ENCODE measurements around the gene GTPBP3. TPM values are rescaled to one million over a fixed set of nuclear protein-coding genes. Genes with fewer than 3 reads are reported as not detected.

GTPBP3 gene
- total and polyA plus RNA-seq, 2 experiments from 2014 or later = 25.4 to 67.8 TPM

DNA sequence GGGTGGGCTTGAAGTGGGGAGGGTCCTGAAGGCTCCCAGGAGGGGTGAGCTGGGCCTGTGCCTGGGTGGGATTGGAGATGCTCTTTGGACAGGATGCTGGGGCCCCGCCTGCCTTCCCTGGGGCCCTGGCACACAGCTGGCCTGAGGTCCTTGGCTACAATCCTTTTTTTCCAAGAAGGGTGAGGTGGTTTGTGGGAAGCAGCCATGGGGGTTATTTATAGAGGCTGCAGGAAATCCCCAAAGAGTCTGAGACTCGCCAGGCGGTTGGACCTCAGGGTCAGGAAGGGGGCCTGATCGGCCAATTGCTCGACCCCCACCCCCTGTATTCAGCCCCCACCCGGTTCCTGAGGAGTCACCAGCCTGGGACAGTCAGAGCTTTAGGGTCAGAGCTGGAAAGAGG is 10.0 kb downstream of the GTPBP3 start:
- Mint-ChIP-seq H3K27me3 (ENCODE audit: insufficient read depth, low read depth, poor library complexity) (peaks cover 20% of the 10 kb centered on the region), H3K4me3 (no peak overlapping the region), H3K9me3 (no peaks in the 10 kb centered on the region), H3K27ac (no peak overlapping the region), H3K36me3 (ENCODE audit: low read depth) (peaks cover 11% of the 10 kb centered on the region), H3K4me1 (peaks cover 11% of the 10 kb centered on the region)
- Histone ChIP-seq H3K4me2 (no peak overlapping the region), H2AFZ (no peak overlapping the region), H3K79me2 (replicated peaks; ENCODE audit: insufficient read depth) (no peaks in the 10 kb centered on the region), H4K20me1 (replicated peaks; ENCODE audit: insufficient read depth) (no peaks in the 10 kb centered on the region), H3K27me3 (ENCODE audit: insufficient read depth) (no peaks in the 10 kb centered on the region), H3K4me1 (ENCODE audit: insufficient read depth) (peaks cover 6% of the 10 kb centered on the region; the same call in 1 of the 2 replicates), H3K36me3 (ENCODE audit: insufficient read depth) (peaks cover 2% of the 10 kb centered on the region; the same call in 1 of the 2 replicates), H3F3A (replicated peaks; ENCODE audit: low read depth) (0 out of 2 replicates have a peak, but pooled peaks cover under 1% of the 10 kb centered on the region), H3K9me2 (ENCODE audit: insufficient read depth) (no peaks in the 10 kb centered on the region), H3K4me3 (no peak overlapping the region), H3K27ac (ENCODE audit: low read depth) (no peak overlapping the region)
- TF ChIP-seq EZH2phosphoT487 (IDR thresholded peaks at IDR 0.05; ENCODE audit: unreplicated experiment) = no peak
- TF ChIP-seq, protein P1, sequence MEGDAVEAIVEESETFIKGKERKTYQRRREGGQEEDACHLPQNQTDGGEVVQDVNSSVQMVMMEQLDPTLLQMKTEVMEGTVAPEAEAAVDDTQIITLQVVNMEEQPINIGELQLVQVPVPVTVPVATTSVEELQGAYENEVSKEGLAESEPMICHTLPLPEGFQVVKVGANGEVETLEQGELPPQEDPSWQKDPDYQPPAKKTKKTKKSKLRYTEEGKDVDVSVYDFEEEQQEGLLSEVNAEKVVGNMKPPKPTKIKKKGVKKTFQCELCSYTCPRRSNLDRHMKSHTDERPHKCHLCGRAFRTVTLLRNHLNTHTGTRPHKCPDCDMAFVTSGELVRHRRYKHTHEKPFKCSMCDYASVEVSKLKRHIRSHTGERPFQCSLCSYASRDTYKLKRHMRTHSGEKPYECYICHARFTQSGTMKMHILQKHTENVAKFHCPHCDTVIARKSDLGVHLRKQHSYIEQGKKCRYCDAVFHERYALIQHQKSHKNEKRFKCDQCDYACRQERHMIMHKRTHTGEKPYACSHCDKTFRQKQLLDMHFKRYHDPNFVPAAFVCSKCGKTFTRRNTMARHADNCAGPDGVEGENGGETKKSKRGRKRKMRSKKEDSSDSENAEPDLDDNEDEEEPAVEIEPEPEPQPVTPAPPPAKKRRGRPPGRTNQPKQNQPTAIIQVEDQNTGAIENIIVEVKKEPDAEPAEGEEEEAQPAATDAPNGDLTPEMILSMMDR (conservative IDR thresholded peaks at IDR 0.05; ENCODE audit: low read depth in 2 of 2) = no peak
- no peak for ATAC-seq
- no peak for DNase-seq (ENCODE audit: low spot score)

DNA sequence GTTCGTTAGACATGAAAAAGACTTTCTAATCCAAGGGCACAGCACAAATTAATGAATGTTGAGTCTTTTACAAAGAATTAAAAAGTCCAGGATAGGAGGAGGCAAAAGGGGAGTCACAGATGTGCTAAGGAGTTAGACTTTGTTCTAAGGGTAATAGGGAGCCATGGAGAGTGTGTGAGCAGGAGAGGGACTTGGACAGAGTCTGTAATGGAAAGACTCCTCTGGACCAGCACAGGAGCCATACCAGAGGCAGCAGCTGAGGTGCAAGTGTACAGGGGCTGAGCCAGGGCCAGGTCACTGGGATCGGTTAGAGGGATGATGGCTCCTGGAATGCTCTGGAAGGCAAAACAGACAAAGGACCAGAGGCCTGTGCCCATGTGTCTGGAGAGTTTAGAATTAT is 10.5 kb downstream of the GTPBP3 start:
- H3K27ac ChIP-seq (ENCODE audit: low read depth) = no peak overlapping the region
- no peak for DNase-seq (ENCODE audit: low spot score)
- Mint-ChIP-seq H3K4me1 (peaks cover 11% of the 10 kb centered on the region), H3K9me3 (no peaks in the 10 kb centered on the region), H3K36me3 (ENCODE audit: low read depth) (peaks cover 6% of the 10 kb centered on the region; the same call in 2 of the 3 replicates), H3K27me3 (ENCODE audit: insufficient read depth, low read depth, poor library complexity) (peaks cover 22% of the 10 kb centered on the region), H3K27ac (no peak overlapping the region), H3K4me3 (no peak overlapping the region; the same call in 2 of the 3 replicates)
- H3K79me2 ChIP-seq (replicated peaks; ENCODE audit: insufficient read depth) = no peaks in the 10 kb centered on the region
- peaks cover 6% of the 10 kb centered on the region; the same call in 1 of the 2 replicates for H3K4me1 ChIP-seq (ENCODE audit: insufficient read depth)
- H3K4me2 ChIP-seq = no peak overlapping the region
- H4K20me1 ChIP-seq (replicated peaks; ENCODE audit: insufficient read depth) = no peaks in the 10 kb centered on the region
- no peaks in the 10 kb centered on the region for H3K27me3 ChIP-seq (ENCODE audit: insufficient read depth)
- H2AFZ ChIP-seq = no peak overlapping the region
- no peak overlapping the region for H3K4me3 ChIP-seq
- no peak for ATAC-seq
- no peaks in the 10 kb centered on the region for H3F3A ChIP-seq (replicated peaks; ENCODE audit: low read depth)
- no peaks in the 10 kb centered on the region for H3K36me3 ChIP-seq (ENCODE audit: insufficient read depth)
- H3K9me2 ChIP-seq (ENCODE audit: insufficient read depth) = no peaks in the 10 kb centered on the region
- TF ChIP-seq, protein P2, sequence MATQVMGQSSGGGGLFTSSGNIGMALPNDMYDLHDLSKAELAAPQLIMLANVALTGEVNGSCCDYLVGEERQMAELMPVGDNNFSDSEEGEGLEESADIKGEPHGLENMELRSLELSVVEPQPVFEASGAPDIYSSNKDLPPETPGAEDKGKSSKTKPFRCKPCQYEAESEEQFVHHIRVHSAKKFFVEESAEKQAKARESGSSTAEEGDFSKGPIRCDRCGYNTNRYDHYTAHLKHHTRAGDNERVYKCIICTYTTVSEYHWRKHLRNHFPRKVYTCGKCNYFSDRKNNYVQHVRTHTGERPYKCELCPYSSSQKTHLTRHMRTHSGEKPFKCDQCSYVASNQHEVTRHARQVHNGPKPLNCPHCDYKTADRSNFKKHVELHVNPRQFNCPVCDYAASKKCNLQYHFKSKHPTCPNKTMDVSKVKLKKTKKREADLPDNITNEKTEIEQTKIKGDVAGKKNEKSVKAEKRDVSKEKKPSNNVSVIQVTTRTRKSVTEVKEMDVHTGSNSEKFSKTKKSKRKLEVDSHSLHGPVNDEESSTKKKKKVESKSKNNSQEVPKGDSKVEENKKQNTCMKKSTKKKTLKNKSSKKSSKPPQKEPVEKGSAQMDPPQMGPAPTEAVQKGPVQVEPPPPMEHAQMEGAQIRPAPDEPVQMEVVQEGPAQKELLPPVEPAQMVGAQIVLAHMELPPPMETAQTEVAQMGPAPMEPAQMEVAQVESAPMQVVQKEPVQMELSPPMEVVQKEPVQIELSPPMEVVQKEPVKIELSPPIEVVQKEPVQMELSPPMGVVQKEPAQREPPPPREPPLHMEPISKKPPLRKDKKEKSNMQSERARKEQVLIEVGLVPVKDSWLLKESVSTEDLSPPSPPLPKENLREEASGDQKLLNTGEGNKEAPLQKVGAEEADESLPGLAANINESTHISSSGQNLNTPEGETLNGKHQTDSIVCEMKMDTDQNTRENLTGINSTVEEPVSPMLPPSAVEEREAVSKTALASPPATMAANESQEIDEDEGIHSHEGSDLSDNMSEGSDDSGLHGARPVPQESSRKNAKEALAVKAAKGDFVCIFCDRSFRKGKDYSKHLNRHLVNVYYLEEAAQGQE (IDR thresholded peaks at IDR 0.05; ENCODE audit: unreplicated experiment) = no peak
- TF ChIP-seq ZNF331 (CRISPR knock-in tag; IDR thresholded peaks at IDR 0.05; ENCODE audit: low read depth) = no peak
- TF ChIP-seq, protein P1 (conservative IDR thresholded peaks at IDR 0.05; ENCODE audit: low read depth in 2 of 2) = no peak
- no peak for TF ChIP-seq POLR2AphosphoS5 (IDR thresholded peaks at IDR 0.05; ENCODE audit: low read depth)
- no peak for TF ChIP-seq ZNF114 (CRISPR knock-in tag; IDR thresholded peaks at IDR 0.05)
- TF ChIP-seq JUNB (IDR thresholded peaks at IDR 0.05; ENCODE audit: unreplicated experiment) = no peak
